Measurements from ENCODE around the gene CD70.
"Not testable (repeated sequence)": the region's sequence is repeated elsewhere in the genome, so short reads cannot be mapped to it uniquely, and the experiment has no call there.

The CD70 gene

GRCh38 chr19:6587093-6587820 is 3.7 kb downstream of the CD70 start:
- Histone ChIP-seq H3K9ac (ENCODE audit: low read depth in 1 of 2, low read length in 2 of 2) (no peak overlapping the region), H3K36me3 (ENCODE audit: control insufficient read depth in 2 of 2, insufficient read depth in 2 of 2, low read length in 2 of 2) (no peaks in the 10 kb centered on the region), H3K4me3 (ENCODE audit: low read length in 2 of 2) (peak overlapping the region; percentile 7 to 45), H3K27me3 (ENCODE audit: control insufficient read depth in 2 of 2, insufficient read depth in 2 of 2, low read length in 2 of 2) (peaks cover 38 to 47% of the 10 kb centered on the region in 2 donors), H3K4me1 (ENCODE audit: control insufficient read depth in 2 of 2, insufficient read depth in 2 of 2, low read length in 2 of 2) (peaks cover 5 to 16% of the 10 kb centered on the region in 2 donors), H3K9me3 (ENCODE audit: control insufficient read depth in 2 of 2, low read length in 2 of 2) (no peaks in the 10 kb centered on the region), H3K27ac (ENCODE audit: low read depth in 2 of 2, low read length in 2 of 2) (no peak overlapping the region)

- Histone ChIP-seq H3K4me1 (ENCODE audit: control insufficient read depth in 2 of 2, insufficient read depth in 2 of 2, low read length in 2 of 2) (peaks cover 5 to 16% of the 10 kb centered on the region in 2 donors), H3K4me3 (ENCODE audit: low read length in 2 of 2) (peak overlapping the region; percentile 7 to 45), H3K36me3 (ENCODE audit: control insufficient read depth in 2 of 2, insufficient read depth in 2 of 2, low read length in 2 of 2) (no peaks in the 10 kb centered on the region), H3K9ac (ENCODE audit: low read depth in 1 of 2, low read length in 2 of 2) (no peak overlapping the region), H3K27me3 (ENCODE audit: control insufficient read depth in 2 of 2, insufficient read depth in 2 of 2, low read length in 2 of 2) (peaks cover 38 to 45% of the 10 kb centered on the region in 2 donors), H3K9me3 (ENCODE audit: control insufficient read depth in 2 of 2, low read length in 2 of 2) (no peaks in the 10 kb centered on the region), H3K27ac (ENCODE audit: low read depth in 2 of 2, low read length in 2 of 2) (no peak overlapping the region)
These were observed 4.2 kb downstream of the CD70 start for GRCh38 chr19:6586726-6587092.

- Histone ChIP-seq H3K36me3 (ENCODE audit: control insufficient read depth in 2 of 2, insufficient read depth in 2 of 2, low read length in 2 of 2) (no peaks in the 10 kb centered on the region), H3K9me3 (ENCODE audit: control insufficient read depth in 2 of 2, low read length in 2 of 2) (no peaks in the 10 kb centered on the region), H3K4me3 (ENCODE audit: low read length in 2 of 2) (no peak overlapping the region), H3K9ac (ENCODE audit: low read depth in 1 of 2, low read length in 2 of 2) (no peak overlapping the region), H3K27ac (ENCODE audit: low read depth in 2 of 2, low read length in 2 of 2) (no peak overlapping the region), H3K27me3 (ENCODE audit: control insufficient read depth in 2 of 2, insufficient read depth in 2 of 2, low read length in 2 of 2) (peaks cover 34 to 44% of the 10 kb centered on the region in 2 donors), H3K4me1 (ENCODE audit: control insufficient read depth in 2 of 2, insufficient read depth in 2 of 2, low read length in 2 of 2) (peaks cover 5 to 16% of the 10 kb centered on the region in 2 donors)
These were observed 4.9 kb downstream of the CD70 start for GRCh38 chr19:6586056-6586455.

- H3K27ac ChIP-seq (ENCODE audit: low read depth in 2 of 2, low read length in 2 of 2); H3K9me3 ChIP-seq (ENCODE audit: control insufficient read depth in 2 of 2, low read length in 2 of 2); H3K4me1 ChIP-seq (ENCODE audit: control insufficient read depth in 2 of 2, insufficient read depth in 2 of 2, low read length in 2 of 2); H3K36me3 ChIP-seq (ENCODE audit: control insufficient read depth in 2 of 2, insufficient read depth in 2 of 2, low read length in 2 of 2); H3K9ac ChIP-seq (ENCODE audit: low read depth in 1 of 2, low read length in 2 of 2); H3K4me3 ChIP-seq (ENCODE audit: low read length in 2 of 2): not testable (repeated sequence)
- peaks cover 12 to 16% of the 10 kb centered on the region in 2 donors for H3K27me3 ChIP-seq (ENCODE audit: control insufficient read depth in 2 of 2, insufficient read depth in 2 of 2, low read length in 2 of 2)
These were observed 8.2 kb downstream of the CD70 start for GRCh38 chr19:6582515-6583484.

GRCh38 chr19:6580313-6580712 is 10.6 kb downstream of the CD70 start:
- Histone ChIP-seq H3K27ac (ENCODE audit: low read depth in 2 of 2, low read length in 2 of 2) (no peak overlapping the region), H3K27me3 (ENCODE audit: control insufficient read depth in 2 of 2, insufficient read depth in 2 of 2, low read length in 2 of 2) (no peaks in the 10 kb centered on the region), H3K36me3 (ENCODE audit: control insufficient read depth in 2 of 2, insufficient read depth in 2 of 2, low read length in 2 of 2) (no peaks in the 10 kb centered on the region), H3K4me1 (ENCODE audit: control insufficient read depth in 2 of 2, insufficient read depth in 2 of 2, low read length in 2 of 2) (peaks cover 6 to 12% of the 10 kb centered on the region in 2 donors), H3K9ac (ENCODE audit: low read depth in 1 of 2, low read length in 2 of 2) (no peak overlapping the region), H3K4me3 (ENCODE audit: low read length in 2 of 2) (no peak overlapping the region), H3K9me3 (ENCODE audit: control insufficient read depth in 2 of 2, low read length in 2 of 2) (no peaks in the 10 kb centered on the region)

- H3K9ac ChIP-seq (ENCODE audit: low read depth in 1 of 2, low read length in 2 of 2) = no peak overlapping the region
- H3K27me3 ChIP-seq (ENCODE audit: control insufficient read depth in 2 of 2, insufficient read depth in 2 of 2, low read length in 2 of 2) = no peaks in the 10 kb centered on the region
- H3K36me3 ChIP-seq (ENCODE audit: control insufficient read depth in 2 of 2, insufficient read depth in 2 of 2, low read length in 2 of 2) = no peaks in the 10 kb centered on the region
- H3K9me3 ChIP-seq (ENCODE audit: control insufficient read depth in 2 of 2, low read length in 2 of 2) = no peaks in the 10 kb centered on the region
- H3K4me3 ChIP-seq (ENCODE audit: low read length in 2 of 2) = no peak overlapping the region
- H3K4me1 ChIP-seq (ENCODE audit: control insufficient read depth in 2 of 2, insufficient read depth in 2 of 2, low read length in 2 of 2) = peaks cover 6 to 12% of the 10 kb centered on the region in 2 donors
- no peak overlapping the region for H3K27ac ChIP-seq (ENCODE audit: low read depth in 2 of 2, low read length in 2 of 2)
These were observed 11.3 kb downstream of the CD70 start for GRCh38 chr19:6579450-6580178.

GRCh38 chr19:6577476-6578125 is 13.3 kb downstream of the CD70 start:
- H3K9me3 ChIP-seq (ENCODE audit: control insufficient read depth in 2 of 2, low read length in 2 of 2) = no peaks in the 10 kb centered on the region
- no peaks in the 10 kb centered on the region for H3K36me3 ChIP-seq (ENCODE audit: control insufficient read depth in 2 of 2, insufficient read depth in 2 of 2, low read length in 2 of 2)
- no peak overlapping the region for H3K4me3 ChIP-seq (ENCODE audit: low read length in 2 of 2)
- H3K9ac ChIP-seq (ENCODE audit: low read depth in 1 of 2, low read length in 2 of 2) = peak overlapping the region in 1 of 2 donors; percentile 43
- peak overlapping the region; percentile 61 to 76 for H3K27ac ChIP-seq (ENCODE audit: low read depth in 2 of 2, low read length in 2 of 2)
- H3K4me1 ChIP-seq (ENCODE audit: control insufficient read depth in 2 of 2, insufficient read depth in 2 of 2, low read length in 2 of 2) = peaks cover 6 to 12% of the 10 kb centered on the region in 2 donors
- H3K27me3 ChIP-seq (ENCODE audit: control insufficient read depth in 2 of 2, insufficient read depth in 2 of 2, low read length in 2 of 2) = no peaks in the 10 kb centered on the region

- Histone ChIP-seq H3K9ac (ENCODE audit: low read depth in 1 of 2, low read length in 2 of 2) (no peak overlapping the region), H3K4me1 (ENCODE audit: control insufficient read depth in 2 of 2, insufficient read depth in 2 of 2, low read length in 2 of 2) (peaks cover 6 to 12% of the 10 kb centered on the region in 2 donors), H3K4me3 (ENCODE audit: low read length in 2 of 2) (no peak overlapping the region), H3K9me3 (ENCODE audit: control insufficient read depth in 2 of 2, low read length in 2 of 2) (no peaks in the 10 kb centered on the region), H3K27me3 (ENCODE audit: control insufficient read depth in 2 of 2, insufficient read depth in 2 of 2, low read length in 2 of 2) (no peaks in the 10 kb centered on the region), H3K27ac (ENCODE audit: low read depth in 2 of 2, low read length in 2 of 2) (peak overlapping the region; percentile 61 to 76), H3K36me3 (ENCODE audit: control insufficient read depth in 2 of 2, insufficient read depth in 2 of 2, low read length in 2 of 2) (no peaks in the 10 kb centered on the region)
These were observed 14.0 kb downstream of the CD70 start for GRCh38 chr19:6576869-6577475.

GRCh38 chr19:6573350-6573749 is 17.6 kb downstream of the CD70 start:
- H3K36me3 ChIP-seq (ENCODE audit: control insufficient read depth in 2 of 2, insufficient read depth in 2 of 2, low read length in 2 of 2) = no peaks in the 10 kb centered on the region
- no peak overlapping the region for H3K4me3 ChIP-seq (ENCODE audit: low read length in 2 of 2)
- H3K9ac ChIP-seq (ENCODE audit: low read depth in 1 of 2, low read length in 2 of 2) = no peak overlapping the region
- H3K9me3 ChIP-seq (ENCODE audit: control insufficient read depth in 2 of 2, low read length in 2 of 2) = no peaks in the 10 kb centered on the region
- H3K27ac ChIP-seq (ENCODE audit: low read depth in 2 of 2, low read length in 2 of 2) = no peak overlapping the region
- H3K27me3 ChIP-seq (ENCODE audit: control insufficient read depth in 2 of 2, insufficient read depth in 2 of 2, low read length in 2 of 2) = no peaks in the 10 kb centered on the region
- peaks cover 6 to 12% of the 10 kb centered on the region in 2 donors for H3K4me1 ChIP-seq (ENCODE audit: control insufficient read depth in 2 of 2, insufficient read depth in 2 of 2, low read length in 2 of 2)

Measured in mucosa of rectum (tissue), 2 donors.